B cell (primary cell): ENCODE measurements around the gene PLCL1. TPM values are rescaled to one million over a fixed set of nuclear protein-coding genes. Genes with fewer than 3 reads are reported as not detected.

Experiments used
- ATAC-seq: fragments of 200-7000 bp; cut with Tn5 transposase; one replicate; pipeline ENCODE4 v1.10.0; 2021; ENCODE audit warnings: low read depth, mild to moderate bottlenecking, moderate number of reproducible peaks, moderate library complexity
- CTCF ChIA-PET: fragments of 350-600 bp; sonication (Branson Sonifier 250); formaldehyde crosslinking; loops from one replicate; lab custom pipeline; 2021; ENCODE audit warnings: antibody characterized with exemption, inconsistent platforms; lab: Charles Lee
- POLR2A ChIA-PET: fragments of 350-600 bp; sonication (Branson Sonifier 250); formaldehyde crosslinking; loops from one replicate; lab custom pipeline; 2021; ENCODE audit warnings: antibody characterized with exemption; lab: Charles Lee
- DNase-seq: peaks from one replicate; pipeline ENCODE4 v3.0.0; 2013
- H2AFZ ChIP-seq: 2 replicates; pipeline ENCODE4 v1.6.1; 2012; ENCODE audit warnings: mild to moderate bottlenecking, low read depth, low read length; ENCODE audit not compliant: insufficient read depth, poor library complexity, severe bottlenecking
- H3K27ac ChIP-seq, 2 donors: 1 replicate in 1 of 2; 2 replicates in 1 of 2; pipeline ENCODE4 v1.5.1; 2012 to 2013; ENCODE audit warnings: low read length in 2 of 2, mild to moderate bottlenecking in 2 of 2, moderate library complexity in 1 of 2
- H3K27me3 ChIP-seq, 4 experiments: fragments of 200-600 bp in 1 of 4; sonication (generic) in 1 of 4; replicated peaks in 1 of 4; 1 replicate in 2 of 4; 2 replicates in 2 of 4; pipeline versions ENCODE4 v1.6.1 to v1.7.0; 2013 to 2016; ENCODE audit warnings: low read length in 3 of 4, mild to moderate bottlenecking in 2 of 4, mixed read lengths in 1 of 4, moderate library complexity in 1 of 4; ENCODE audit not compliant: insufficient read depth in 4 of 4, control insufficient read depth in 3 of 4; ENCODE audit errors: control extremely low read depth in 1 of 4
- H3K36me3 ChIP-seq, 2 experiments: replicated peaks in 1 of 2; 1 replicate in 1 of 2; 2 replicates in 1 of 2; pipeline versions ENCODE4 v1.6.1 to v1.7.1; 2013; ENCODE audit warnings: low read length in 1 of 2; ENCODE audit not compliant: insufficient read depth in 2 of 2, control insufficient read depth in 1 of 2; ENCODE audit errors: control extremely low read depth in 1 of 2, extremely low read depth in 1 of 2
- H3K4me1 ChIP-seq, 2 donors: fragments of 200-600 bp in 1 of 2; sonication (generic) in 1 of 2; 1 replicate in 1 of 2; 2 replicates in 1 of 2; pipeline versions ENCODE4 v1.5.1 to v1.6.1; 2013 to 2017; ENCODE audit warnings: low read length in 2 of 2; ENCODE audit not compliant: control insufficient read depth in 2 of 2, insufficient read depth in 2 of 2
- H3K4me2 ChIP-seq: replicated peaks from 2 replicates; pipeline ENCODE3; 2012; ENCODE audit warnings: mild to moderate bottlenecking, low read depth, low read length; ENCODE audit not compliant: poor library complexity, severe bottlenecking
- H3K4me3 ChIP-seq, 5 experiments: fragments of 200-600 bp in 1 of 5; sonication (generic) in 1 of 5; 1 replicate in 3 of 5; 2 replicates in 2 of 5; pipeline versions ENCODE4 v1.5.1 to v1.7.0; 2011 to 2016; ENCODE audit warnings: low read length in 4 of 5, mild to moderate bottlenecking in 4 of 5, low read depth in 2 of 5, control low read depth in 1 of 5, moderate library complexity in 1 of 5; ENCODE audit not compliant: insufficient read depth in 1 of 5; ENCODE audit errors: control extremely low read depth in 1 of 5, extremely low read depth in 1 of 5
- H3K79me2 ChIP-seq: fragments of 200-600 bp; sonication (generic); one replicate; pipeline ENCODE4 v1.6.0; 2016; ENCODE audit warnings: low read length; ENCODE audit not compliant: control insufficient read depth, insufficient read depth
- H3K9ac ChIP-seq: fragments of 200-600 bp; sonication (generic); 2 replicates; pipeline ENCODE4 v1.6.1; 2017; ENCODE audit warnings: mild to moderate bottlenecking, low read length, moderate library complexity
- H3K9me3 ChIP-seq, 3 donors: one replicate each; pipeline versions ENCODE4 v1.6.1 to v1.7.1; 2013; ENCODE audit warnings: low read length in 2 of 3; ENCODE audit not compliant: control insufficient read depth in 2 of 3, insufficient read depth in 1 of 3; ENCODE audit errors: control extremely low read depth in 1 of 3
- H4K20me1 ChIP-seq: 2 replicates; pipeline ENCODE4 v1.6.0; 2012; ENCODE audit warnings: mild to moderate bottlenecking, low read length; ENCODE audit not compliant: insufficient read depth, control insufficient read depth, poor library complexity, severe bottlenecking
- H3K27ac Mint-ChIP-seq: one replicate; pipeline ENCODE4 v1.8.0; 2021; ENCODE audit warnings: mixed read lengths
- H3K27me3 Mint-ChIP-seq: one replicate; pipeline ENCODE4 v1.8.0; 2021; ENCODE audit warnings: mixed read lengths
- H3K4me1 Mint-ChIP-seq: one replicate; pipeline ENCODE4 v1.8.0; 2021; ENCODE audit warnings: mixed read lengths
- H3K4me3 Mint-ChIP-seq: one replicate; pipeline ENCODE4 v1.8.0; 2021; ENCODE audit warnings: mixed read lengths
- H3K9me3 Mint-ChIP-seq: one replicate; pipeline ENCODE4 v1.8.0; 2022; ENCODE audit warnings: mixed read lengths; ENCODE audit not compliant: insufficient read depth
- CTCF ChIP-seq: fragments of 200-600 bp; IDR thresholded peaks from one replicate; pipeline ENCODE4 v1.8.0; 2022; ENCODE audit warnings: antibody characterized with exemption, mild to moderate bottlenecking
- EZH2 ChIP-seq: IDR thresholded peaks from 2 replicates; pipeline ENCODE4 v1.6.1; 2012; ENCODE audit warnings: borderline replicate concordance, low read depth, mild to moderate bottlenecking, moderate library complexity, low read length; ENCODE audit not compliant: insufficient read depth, poor library complexity, severe bottlenecking
- WGBS: methylation state at CpG from one replicate; pipeline ENCODE4 v1.1.5; 2013; ENCODE audit warnings: missing lambda C conversion rate; ENCODE audit not compliant: insufficient coverage; 5-methylcytosine and 5-hydroxymethylcytosine counted together
- intact Hi-C: fragments of 100-400 bp; cut with micrococcal nuclease; formaldehyde crosslinking; loops from one replicate; pipeline ENCODE4 v1.10.0; 2022
- polyA plus RNA-seq: library from polyadenylated mRNA; depleted of rRNA; stranded (reverse); fragments of >200 nt; gene quantifications from 2 replicates; pipeline ENCODE4 v1.2.3, GENCODE V29; 2012
- total RNA-seq, 2 donors: library from RNA; stranded (reverse); fragments of 120-200 nt in 1 of 2; gene quantifications; 1 replicate in 1 of 2; 2 replicates in 1 of 2; pipeline versions ENCODE4 v1.2.3 to v1.2.4, GENCODE V29; 2013 to 2022

Gene PLCL1
- total and polyA plus RNA-seq, 2 donors (not counting 1 experiment from before 2014, with no cell fraction given) = 0.07 to 0.25 TPM

- H3K4me1 Mint-ChIP-seq = no peaks in the 10 kb centered on the region
- no peak overlapping the region for H3K27ac ChIP-seq
- POLR2A ChIA-PET = no interaction called here
These were observed 192.2 kb downstream of the PLCL1 start for GRCh38 chr2:197996583-197996982.

GRCh38 chr2:197997083-197997541 lies 192.7 kb downstream of the PLCL1 start:
- Mint-ChIP-seq H3K4me3 (no peak overlapping the region), H3K27ac (no peak overlapping the region), H3K27me3 (no peaks in the 10 kb centered on the region), H3K4me1 (no peaks in the 10 kb centered on the region), H3K9me3 (no peaks in the 10 kb centered on the region)
- Histone ChIP-seq H3K4me3 (no peak overlapping the region), H3K9me3 (no peaks in the 10 kb centered on the region), H3K36me3 (no peaks in the 10 kb centered on the region), H3K79me2 (no peaks in the 10 kb centered on the region), H3K27me3 (no peaks in the 10 kb centered on the region), H2AFZ (no peak overlapping the region), H4K20me1 (no peaks in the 10 kb centered on the region), H3K4me1 (no peaks in the 10 kb centered on the region), H3K9ac (no peak overlapping the region), H3K27ac (no peak overlapping the region), H3K4me2 (no peak overlapping the region)
- no peak for DNase-seq
- no peak for ATAC-seq
- CTCF ChIA-PET = no interaction called here
- TF ChIP-seq CTCF (no peak), EZH2 (no peak)
- POLR2A ChIA-PET = no interaction called here
- intact Hi-C loops = no loop called here
- 100% methylated on average over 3 of the region's 7 CpGs for WGBS

More at GRCh38 chr2:197996583-197996982, 192.2 kb downstream of the PLCL1 start:
- Mint-ChIP-seq H3K4me3 (no peak overlapping the region), H3K27me3 (no peaks in the 10 kb centered on the region), H3K9me3 (no peaks in the 10 kb centered on the region), H3K27ac (no peak overlapping the region)
- H3K4me3 ChIP-seq = no peak overlapping the region
- no peaks in the 10 kb centered on the region for H3K9me3 ChIP-seq
- H3K36me3 ChIP-seq = no peaks in the 10 kb centered on the region
- no peak overlapping the region for H3K9ac ChIP-seq
- TF ChIP-seq CTCF = no peak
- no peak for TF ChIP-seq EZH2
- no peaks in the 10 kb centered on the region for H3K79me2 ChIP-seq
- no peaks in the 10 kb centered on the region for H3K4me1 ChIP-seq
- CTCF ChIA-PET = no interaction called here
- H4K20me1 ChIP-seq = no peaks in the 10 kb centered on the region
- H3K27me3 ChIP-seq = no peaks in the 10 kb centered on the region
- WGBS = no CpG with 5 or more reads among the region's 2 CpGs
- H3K4me2 ChIP-seq = no peak overlapping the region
- ATAC-seq (no peak), DNase-seq (no peak)
- intact Hi-C loops = no loop called here
- no peak overlapping the region for H2AFZ ChIP-seq
